ENCODE data around the gene BAZ2B.

DNA sequence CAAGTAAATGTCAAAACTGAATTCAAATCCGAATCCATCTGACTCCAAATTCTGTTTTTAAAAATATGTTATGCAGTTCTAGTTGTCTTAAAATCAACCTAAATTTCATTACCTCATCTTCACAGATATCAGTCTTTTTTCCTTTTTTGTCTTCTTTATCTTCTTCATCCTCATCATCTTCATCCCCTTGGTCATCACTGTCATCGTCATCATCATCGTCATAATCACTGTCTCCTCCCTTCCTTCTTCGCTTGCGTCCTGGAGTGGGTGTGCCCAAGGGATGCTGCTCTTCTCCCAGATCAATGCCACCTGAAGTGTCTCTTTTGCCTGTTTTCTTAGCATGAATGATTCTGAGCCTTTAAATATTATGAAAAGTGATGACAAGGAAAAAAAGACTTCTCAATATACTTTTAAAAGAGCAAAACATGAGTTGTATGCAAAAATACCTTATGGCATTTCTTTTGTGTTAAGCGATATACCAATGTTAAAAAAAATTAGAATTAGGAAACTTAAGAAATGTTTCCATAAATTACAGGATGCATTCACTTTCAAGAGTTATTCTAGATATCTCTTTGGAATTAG is 233.8 kb downstream of the BAZ2B start:
- TF ChIP-seq CTCF (IDR thresholded peaks at IDR 0.05; ENCODE audit: poor library complexity, severe bottlenecking): no peak
- TF ChIP-seq EZH2 (IDR thresholded peaks at IDR 0.05; ENCODE audit: borderline replicate concordance, insufficient read depth, low read length, poor library complexity, severe bottlenecking): no peak
- no peak for TF ChIP-seq SMC3 (conservative IDR thresholded peaks at IDR 0.05; ENCODE audit: poor library complexity)
- no peak for TF ChIP-seq MXI1 (conservative IDR thresholded peaks at IDR 0.05; ENCODE audit: poor library complexity, severe bottlenecking)
- no peak for TF ChIP-seq TAF1 (IDR thresholded peaks at IDR 0.05; ENCODE audit: low read depth)
- no peak for TF ChIP-seq POLR2AphosphoS5 (IDR thresholded peaks at IDR 0.05)
- no peak for TF ChIP-seq EP300 (conservative IDR thresholded peaks at IDR 0.05; ENCODE audit: poor library complexity, severe bottlenecking)
